Mesenchymal stem cell (in vitro differentiated cells and primary cell): ENCODE results near the gene IL12A.

Experiments
- DNase-seq: peaks from one replicate; pipeline ENCODE4 v3.0.0-alpha.2; 2013
- H2AFZ ChIP-seq: one replicate; pipeline ENCODE4 v1.6.1; 2013; ENCODE audit warnings: low read depth, mild to moderate bottlenecking, control low read depth, inconsistent platforms, low read length, moderate library complexity
- H2AK5ac ChIP-seq: 2 replicates; pipeline ENCODE4 v1.6.1; 2013; ENCODE audit warnings: low read length, moderate library complexity, mild to moderate bottlenecking, inconsistent platforms; ENCODE audit not compliant: severe bottlenecking
- H2BK120ac ChIP-seq: one replicate; pipeline ENCODE4 v1.6.1; 2013; ENCODE audit warnings: low read depth, mild to moderate bottlenecking, inconsistent platforms, low read length, moderate library complexity
- H2BK12ac ChIP-seq, 2 experiments: one replicate each; pipeline ENCODE4 v1.6.1; 2013; ENCODE audit warnings: inconsistent platforms in 2 of 2, low read length in 2 of 2, mild to moderate bottlenecking in 2 of 2, moderate library complexity in 2 of 2, control low read depth in 1 of 2
- H2BK15ac ChIP-seq: one replicate; pipeline ENCODE4 v1.6.1; 2013; ENCODE audit warnings: mild to moderate bottlenecking, low read depth, inconsistent platforms; ENCODE audit not compliant: poor library complexity, severe bottlenecking
- H2BK5ac ChIP-seq: 2 replicates; pipeline ENCODE4 v1.6.1; 2013; ENCODE audit warnings: low read depth, mild to moderate bottlenecking, low read length, control low read depth, inconsistent platforms; ENCODE audit not compliant: poor library complexity, severe bottlenecking
- H3K14ac ChIP-seq, 2 experiments: one replicate each; pipeline ENCODE4 v1.6.1; 2013; ENCODE audit warnings: inconsistent platforms in 2 of 2, low read length in 2 of 2, control low read depth in 1 of 2, mild to moderate bottlenecking in 1 of 2, moderate library complexity in 1 of 2
- H3K18ac ChIP-seq, 2 experiments: one replicate each; pipeline ENCODE4 v1.6.1; 2013; ENCODE audit warnings: inconsistent platforms in 2 of 2, low read length in 2 of 2, control low read depth in 1 of 2, low read depth in 1 of 2, mild to moderate bottlenecking in 1 of 2
- H3K23ac ChIP-seq, 2 experiments: one replicate each; pipeline ENCODE4 v1.6.1; 2013; ENCODE audit warnings: inconsistent platforms in 2 of 2, low read length in 2 of 2, mild to moderate bottlenecking in 2 of 2, moderate library complexity in 2 of 2, control low read depth in 1 of 2
- H3K27ac ChIP-seq: 2 replicates; pipeline ENCODE4 v1.5.1; 2013; ENCODE audit warnings: mild to moderate bottlenecking, moderate library complexity, low read length, control low read depth, inconsistent platforms; ENCODE audit not compliant: poor library complexity, severe bottlenecking
- H3K27me3 ChIP-seq, 2 experiments: 2 replicates each; pipeline versions ENCODE4 v1.6.1 to v1.7.0; 2013; ENCODE audit warnings: low read length in 2 of 2, mild to moderate bottlenecking in 2 of 2, moderate library complexity in 2 of 2, control low read depth in 1 of 2, inconsistent platforms in 1 of 2; ENCODE audit not compliant: control insufficient read depth in 1 of 2, insufficient read depth in 1 of 2
- H3K36me3 ChIP-seq, 2 experiments: 2 replicates each; pipeline versions ENCODE4 v1.6.1 to v1.7.0; 2013; ENCODE audit warnings: low read length in 2 of 2, control low read depth in 1 of 2, inconsistent platforms in 1 of 2, low read depth in 1 of 2, mild to moderate bottlenecking in 1 of 2; ENCODE audit not compliant: insufficient read depth in 2 of 2, control insufficient read depth in 1 of 2
- H3K4ac ChIP-seq, 2 experiments: one replicate each; pipeline ENCODE4 v1.6.1; 2013; ENCODE audit warnings: inconsistent platforms in 2 of 2, low read length in 2 of 2, mild to moderate bottlenecking in 2 of 2, moderate library complexity in 2 of 2, control low read depth in 1 of 2, low read depth in 1 of 2
- H3K4me1 ChIP-seq: 2 replicates; pipeline ENCODE4 v1.6.1; 2013; ENCODE audit warnings: low read depth, low read length, control low read depth; ENCODE audit not compliant: control insufficient read depth, insufficient read depth
- H3K4me2 ChIP-seq: 2 replicates; pipeline ENCODE4 v1.6.1; 2013; ENCODE audit warnings: low read length, mild to moderate bottlenecking, inconsistent platforms; ENCODE audit not compliant: poor library complexity, severe bottlenecking
- H3K4me3 ChIP-seq, 2 experiments: 2 replicates each; pipeline versions ENCODE4 v1.5.1 to v1.7.0; 2013; ENCODE audit warnings: low read length in 2 of 2, mild to moderate bottlenecking in 2 of 2, control low read depth in 1 of 2, low read depth in 1 of 2; ENCODE audit not compliant: insufficient read depth in 1 of 2
- H3K79me1 ChIP-seq: replicated peaks from 2 replicates; pipeline ENCODE4 v1.6.1; 2013; ENCODE audit warnings: mild to moderate bottlenecking, control low read depth, low read length, inconsistent platforms; ENCODE audit not compliant: poor library complexity, severe bottlenecking
- H3K9ac ChIP-seq: 2 replicates; pipeline ENCODE4 v1.7.0; 2013; ENCODE audit warnings: mild to moderate bottlenecking, low read length, moderate library complexity
- H3K9me3 ChIP-seq: 2 replicates; pipeline ENCODE4 v1.7.0; 2013; ENCODE audit warnings: mild to moderate bottlenecking, low read length; ENCODE audit not compliant: control insufficient read depth
- H4K8ac ChIP-seq: one replicate; pipeline ENCODE4 v1.6.1; 2013; ENCODE audit warnings: inconsistent platforms, mild to moderate bottlenecking, low read length, moderate library complexity
- H4K91ac ChIP-seq: one replicate; pipeline ENCODE4 v1.6.1; 2013; ENCODE audit warnings: mild to moderate bottlenecking, low read length, inconsistent platforms
- WGBS: methylation state at CpG from one replicate; pipeline ENCODE4 v1.1.7; 2013; ENCODE audit warnings: mixed read lengths; 5-methylcytosine and 5-hydroxymethylcytosine counted together

Gene IL12A

DNA sequence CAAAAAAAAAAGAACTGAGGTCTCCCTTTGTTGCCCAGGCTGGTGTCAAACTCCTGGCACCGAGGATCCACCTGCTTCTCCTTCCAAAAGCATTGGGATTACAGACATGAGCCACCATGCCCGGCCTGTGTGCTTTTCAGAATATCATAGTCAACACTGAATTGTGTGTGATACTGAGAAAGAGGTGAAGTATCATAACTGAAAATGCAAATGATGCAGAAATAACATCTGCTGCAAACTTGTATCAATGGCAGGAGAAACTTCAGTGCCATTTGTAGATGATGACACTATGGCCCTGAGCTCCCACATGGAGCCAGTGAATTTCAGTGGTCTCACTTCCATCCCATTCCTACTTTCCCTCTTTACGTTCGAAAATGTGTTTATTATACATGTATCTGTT lies 21.9 kb downstream of the IL12A start:
- 92% methylated on average over 2 of the region's 4 CpGs for WGBS
- Histone ChIP-seq H3K4me1 (no peaks in the 10 kb centered on the region), H3K9me3 (no peaks in the 10 kb centered on the region), H3K14ac (no peak overlapping the region), H2BK15ac (no peak overlapping the region), H3K79me1 (no peaks in the 10 kb centered on the region), H2BK12ac (no peak overlapping the region), H2BK5ac (no peak overlapping the region), H2BK120ac (no peak overlapping the region), H3K4me2 (no peak overlapping the region), H3K27ac (no peak overlapping the region), H2AK5ac (no peak overlapping the region), H3K18ac (no peak overlapping the region), H2AFZ (no peak overlapping the region), H4K8ac (no peak overlapping the region), H3K4me3 (no peak overlapping the region), H3K9ac (no peak overlapping the region), H3K36me3 (no peaks in the 10 kb centered on the region), H3K27me3 (no peaks in the 10 kb centered on the region), H4K91ac (no peak overlapping the region), H3K23ac (no peak overlapping the region), H3K4ac (no peak overlapping the region)
- DNase-seq, result no peak

DNA sequence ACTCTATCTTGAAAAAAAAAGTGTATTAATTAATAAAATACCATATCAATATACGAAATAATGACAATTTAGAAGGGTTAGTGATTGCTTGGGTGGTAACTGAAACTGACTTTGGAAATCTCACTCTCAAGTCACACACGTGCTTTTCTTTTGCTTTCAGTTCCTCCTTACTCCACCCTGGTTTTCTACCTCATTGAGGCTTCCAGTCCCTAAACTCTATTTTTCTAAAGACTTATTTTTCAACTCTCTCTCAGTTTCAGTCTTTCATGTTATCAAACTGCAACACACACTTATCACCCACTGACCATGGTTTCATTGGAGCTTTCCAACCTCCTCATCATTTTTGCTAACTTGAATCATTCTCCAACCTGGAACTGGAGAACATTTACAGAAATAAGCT lies 23.5 kb downstream of the IL12A start:
- H2AK5ac ChIP-seq, result no peak overlapping the region
- H2BK12ac ChIP-seq, result no peak overlapping the region
- WGBS, result 79% methylated on average over 1 of the region's 2 CpGs
- H3K36me3 ChIP-seq, result no peaks in the 10 kb centered on the region
- no peak overlapping the region for H2BK15ac ChIP-seq
- H3K23ac ChIP-seq, result no peak overlapping the region
- no peak for DNase-seq
- H2BK5ac ChIP-seq, result no peak overlapping the region
- H2AFZ ChIP-seq, result no peak overlapping the region
- no peak overlapping the region for H3K4me3 ChIP-seq
- H3K9me3 ChIP-seq, result no peaks in the 10 kb centered on the region
- no peak overlapping the region for H3K18ac ChIP-seq
- H2BK120ac ChIP-seq, result no peak overlapping the region
- H3K27ac ChIP-seq, result no peak overlapping the region
- H3K4me1 ChIP-seq, result no peaks in the 10 kb centered on the region
- H3K14ac ChIP-seq, result no peak overlapping the region
- no peak overlapping the region for H4K8ac ChIP-seq
- no peak overlapping the region for H3K9ac ChIP-seq
- no peak overlapping the region for H4K91ac ChIP-seq
- H3K79me1 ChIP-seq, result no peaks in the 10 kb centered on the region
- H3K27me3 ChIP-seq, result no peaks in the 10 kb centered on the region
- no peak overlapping the region for H3K4ac ChIP-seq
- no peak overlapping the region for H3K4me2 ChIP-seq

DNA sequence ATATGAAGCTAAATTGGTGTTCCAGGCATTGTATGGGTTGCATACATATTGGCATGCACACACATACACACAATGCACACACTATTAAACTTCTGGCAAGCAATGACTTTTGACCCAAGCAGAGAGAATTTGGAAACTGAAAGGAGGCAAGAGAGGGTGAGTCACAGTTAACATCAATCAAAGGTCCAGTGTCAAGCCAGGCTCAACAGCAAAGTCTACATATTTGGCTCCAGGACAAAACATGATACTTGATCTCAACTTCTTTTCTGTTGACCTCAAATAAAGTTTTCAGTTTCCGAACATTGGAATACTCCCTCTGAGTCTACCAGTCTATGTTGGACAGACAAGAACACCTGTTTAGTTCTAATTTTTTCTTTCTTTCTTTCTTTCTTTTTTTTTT lies 28.3 kb downstream of the IL12A start:
- H3K79me1 ChIP-seq, result no peaks in the 10 kb centered on the region
- H2BK12ac ChIP-seq, result no peak overlapping the region
- no peak overlapping the region for H4K8ac ChIP-seq
- peak; percentile 61 for DNase-seq
- H4K91ac ChIP-seq, result no peak overlapping the region
- H3K14ac ChIP-seq, result no peak overlapping the region
- no peak overlapping the region for H2AK5ac ChIP-seq
- no peak overlapping the region for H2BK120ac ChIP-seq
- H2BK15ac ChIP-seq, result no peak overlapping the region
- no peak overlapping the region for H3K23ac ChIP-seq
- no peak overlapping the region for H3K4ac ChIP-seq
- H3K4me2 ChIP-seq, result no peak overlapping the region
- no peak overlapping the region for H2BK5ac ChIP-seq
- 53% methylated on average over 1 of the region's 1 CpG for whole genome bisulfite sequencing
- H2AFZ ChIP-seq, result no peak overlapping the region
- no peaks in the 10 kb centered on the region for H3K36me3 ChIP-seq
- peaks cover 0 to 7% of the 10 kb centered on the region in 2 experiments for H3K27me3 ChIP-seq
- H3K27ac ChIP-seq, result no peak overlapping the region
- no peak overlapping the region for H3K4me3 ChIP-seq
- H3K9ac ChIP-seq, result no peak overlapping the region
- H3K9me3 ChIP-seq, result no peaks in the 10 kb centered on the region
- H3K4me1 ChIP-seq, result no peaks in the 10 kb centered on the region
- no peak overlapping the region for H3K18ac ChIP-seq

DNA sequence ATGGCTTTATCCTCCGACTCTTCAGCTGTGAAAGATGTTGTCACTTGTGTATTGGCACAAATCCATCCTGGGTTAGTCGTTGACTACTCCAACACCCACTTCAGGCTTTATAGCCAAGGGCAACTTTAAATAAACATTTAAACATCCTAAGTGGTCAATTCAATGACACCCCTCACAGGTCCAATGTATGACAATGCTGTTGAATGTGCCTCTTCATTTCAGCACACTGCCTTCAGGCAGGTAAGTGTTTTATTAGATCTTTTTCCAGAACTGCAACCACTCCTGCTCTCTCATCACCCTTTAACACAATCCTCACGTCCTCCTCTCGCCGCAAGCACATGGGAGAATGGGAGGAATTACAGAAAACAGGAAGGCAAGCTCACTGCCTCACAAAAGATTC lies 30.3 kb downstream of the IL12A start:
- no peak overlapping the region for H2AK5ac ChIP-seq
- WGBS, result 70% methylated on average over 5 of the region's 5 CpGs
- H2AFZ ChIP-seq, result no peak overlapping the region
- H2BK15ac ChIP-seq, result no peak overlapping the region
- H3K4ac ChIP-seq, result no peak overlapping the region
- no peaks in the 10 kb centered on the region for H3K36me3 ChIP-seq
- H3K4me1 ChIP-seq, result no peaks in the 10 kb centered on the region
- H3K27me3 ChIP-seq, result peaks cover 0 to 7% of the 10 kb centered on the region in 2 experiments
- no peak overlapping the region for H3K4me2 ChIP-seq
- no peak overlapping the region for H3K9ac ChIP-seq
- no peak for DNase-seq
- H4K91ac ChIP-seq, result no peak overlapping the region
- no peak overlapping the region for H3K4me3 ChIP-seq
- H2BK120ac ChIP-seq, result no peak overlapping the region
- no peak overlapping the region for H4K8ac ChIP-seq
- no peak overlapping the region for H3K18ac ChIP-seq
- H3K9me3 ChIP-seq, result no peaks in the 10 kb centered on the region
- H3K23ac ChIP-seq, result no peak overlapping the region
- no peak overlapping the region for H2BK12ac ChIP-seq
- H3K79me1 ChIP-seq, result no peaks in the 10 kb centered on the region
- no peak overlapping the region for H3K14ac ChIP-seq
- H2BK5ac ChIP-seq, result no peak overlapping the region
- H3K27ac ChIP-seq, result no peak overlapping the region
